Measurements from ENCODE around the gene ANAPC15. TPM values are rescaled to one million over a fixed set of nuclear protein-coding genes. Genes with fewer than 3 reads are reported as not detected.
"Not testable (repeated sequence)": the region's sequence is repeated elsewhere in the genome, so short reads cannot be mapped to it uniquely, and the experiment has no call there.

The ANAPC15 gene
- total and polyA plus RNA-seq, 2 of the 4 experiments (the other 2 are of a cell fraction): 66.3 to 84.2 TPM

- Histone ChIP-seq H2BK5ac (ENCODE audit: low read depth, low read length, poor library complexity, severe bottlenecking) (no peak overlapping the region), H3K36me3 (ENCODE audit: control insufficient read depth, insufficient read depth, low read length) (no peaks in the 10 kb centered on the region), H2BK20ac (ENCODE audit: low read depth, low read length) (no peak overlapping the region), H4K8ac (ENCODE audit: low read depth in 2 of 2, low read length in 2 of 2) (no peak overlapping the region), H3K27me3 (ENCODE audit: control insufficient read depth, insufficient read depth, low read length) (peaks cover 17% of the 10 kb centered on the region), H2BK120ac (ENCODE audit: low read depth, low read length) (no peak overlapping the region), H2AFZ (replicated peaks; ENCODE audit: low read length, poor library complexity) (no peak overlapping the region), H3K9me3 (ENCODE audit: control insufficient read depth, insufficient read depth, low read length) (no peaks in the 10 kb centered on the region), H3K79me1 (ENCODE audit: low read depth in 1 of 2, low read length in 2 of 2) (no peaks in the 10 kb centered on the region), H3K23ac (ENCODE audit: low read depth, low read length) (no peak overlapping the region), H2AK9ac (replicated peaks; ENCODE audit: low read depth, low read length, poor library complexity) (no peak overlapping the region), H3K18ac (ENCODE audit: low read depth, low read length) (no peak overlapping the region), H3K4me3 (ENCODE audit: insufficient read depth, low read depth, low read length) (no peak overlapping the region), H3K56ac (ENCODE audit: extremely low read depth, insufficient read depth, low read length) (no peak overlapping the region), H3K4ac (ENCODE audit: low read depth, low read length) (no peak overlapping the region), H4K20me1 (ENCODE audit: insufficient read depth, low read length) (no peaks in the 10 kb centered on the region), H3K27ac (ENCODE audit: insufficient read depth, low read length) (no peak overlapping the region), H3K9me1 (ENCODE audit: insufficient read depth, low read length) (no peaks in the 10 kb centered on the region), H4K91ac (ENCODE audit: insufficient read depth, low read depth, low read length) (no peak overlapping the region), H2BK15ac (ENCODE audit: low read depth, low read length) (no peak overlapping the region), H3K14ac (replicated peaks; ENCODE audit: low read depth, low read length) (no peak overlapping the region), H3K4me2 (ENCODE audit: low read depth, low read length) (no peak overlapping the region), H3K4me1 (ENCODE audit: control insufficient read depth, insufficient read depth, low read length) (no peaks in the 10 kb centered on the region), H2AK5ac (ENCODE audit: low read depth, low read length) (no peak overlapping the region), H3K9ac (ENCODE audit: low read depth, low read length) (no peak overlapping the region), H4K5ac (ENCODE audit: low read depth, low read length) (no peak overlapping the region)
- no TSS peak for BruUV-seq (replicated peaks)
- intact Hi-C loops (cut with micrococcal nuclease) (no loop called here), dilution Hi-C loops (cut with HindIII; ENCODE audit: low sequenced_read_pairs, unreplicated experiment) (no loop called here), in situ Hi-C loops (cut with MboI; ENCODE audit: low sequenced_read_pairs) (no loop called here)
- DNase-seq (no peak), ATAC-seq (ENCODE audit: low read depth) (no peak)
- WGBS, 2 experiments (ENCODE audit: extremely low coverage in 2 of 2, insufficient read length in 1 of 2): no CpG with 5 or more reads among the region's 3 CpGs
- ChIA-PET CTCF (interaction anchor here (1.3 kb wide), 1 partner anchor 129 kb away, joined by 3 read pairs; no protein-coding TSS in a partner anchor), POLR2A (ENCODE audit: unreplicated experiment) (no interaction called here)
- no peak for TF ChIP-seq CHD1 (IDR thresholded peaks at IDR 0.05; ENCODE audit: low read depth, low read length)
- no peak for TF ChIP-seq RAD21 (IDR thresholded peaks at IDR 0.05; ENCODE audit: low read length)
- no peak for TF ChIP-seq MXI1 (IDR thresholded peaks at IDR 0.05; ENCODE audit: borderline replicate concordance, low read depth, low read length)
- TF ChIP-seq RCOR1 (IDR thresholded peaks at IDR 0.05; ENCODE audit: insufficient replicate concordance, low read length): no peak
- TF ChIP-seq NFE2L2 (IDR thresholded peaks at IDR 0.05; ENCODE audit: low read depth, low read length): no peak
- TF ChIP-seq MAZ (IDR thresholded peaks at IDR 0.05; ENCODE audit: borderline replicate concordance, low read depth, low read length): no peak
Measured at GRCh38 chr11:72154816-72155215, 42.3 kb upstream of the ANAPC15 start.

GRCh38 chr11:72153874-72154273 is 41.4 kb upstream of the ANAPC15 start:
- BruUV-seq (replicated peaks); H4K8ac ChIP-seq (ENCODE audit: low read depth in 2 of 2, low read length in 2 of 2); H3K9me3 ChIP-seq (ENCODE audit: control insufficient read depth, insufficient read depth, low read length); H2BK20ac ChIP-seq (ENCODE audit: low read depth, low read length); ATAC-seq (ENCODE audit: low read depth); H3K27ac ChIP-seq (ENCODE audit: insufficient read depth, low read length); dilution Hi-C loops (cut with HindIII; ENCODE audit: low sequenced_read_pairs, unreplicated experiment); H3K9ac ChIP-seq (ENCODE audit: low read depth, low read length); H3K4ac ChIP-seq (ENCODE audit: low read depth, low read length); POLR2A ChIA-PET (ENCODE audit: unreplicated experiment); H3K9me1 ChIP-seq (ENCODE audit: insufficient read depth, low read length); H3K4me3 ChIP-seq (ENCODE audit: insufficient read depth, low read depth, low read length); H2BK5ac ChIP-seq (ENCODE audit: low read depth, low read length, poor library complexity, severe bottlenecking); H2AFZ ChIP-seq (replicated peaks; ENCODE audit: low read length, poor library complexity); DNase-seq; H4K5ac ChIP-seq (ENCODE audit: low read depth, low read length); H4K20me1 ChIP-seq (ENCODE audit: insufficient read depth, low read length); H2BK15ac ChIP-seq (ENCODE audit: low read depth, low read length); H2AK9ac ChIP-seq (replicated peaks; ENCODE audit: low read depth, low read length, poor library complexity); H3K23ac ChIP-seq (ENCODE audit: low read depth, low read length); H3K18ac ChIP-seq (ENCODE audit: low read depth, low read length); H3K4me1 ChIP-seq (ENCODE audit: control insufficient read depth, insufficient read depth, low read length); H3K56ac ChIP-seq (ENCODE audit: extremely low read depth, insufficient read depth, low read length); intact Hi-C loops (cut with micrococcal nuclease); H3K27me3 ChIP-seq (ENCODE audit: control insufficient read depth, insufficient read depth, low read length); H3K36me3 ChIP-seq (ENCODE audit: control insufficient read depth, insufficient read depth, low read length); H3K79me1 ChIP-seq (ENCODE audit: low read depth in 1 of 2, low read length in 2 of 2); in situ Hi-C loops (cut with MboI; ENCODE audit: low sequenced_read_pairs); H3K4me2 ChIP-seq (ENCODE audit: low read depth, low read length); H2AK5ac ChIP-seq (ENCODE audit: low read depth, low read length); H3K14ac ChIP-seq (replicated peaks; ENCODE audit: low read depth, low read length); H2BK120ac ChIP-seq (ENCODE audit: low read depth, low read length); H4K91ac ChIP-seq (ENCODE audit: insufficient read depth, low read depth, low read length): not testable (repeated sequence)
- whole genome bisulfite sequencing, 2 experiments (ENCODE audit: extremely low coverage in 2 of 2, insufficient read length in 1 of 2): no CpG with 5 or more reads among the region's 6 CpGs
- CTCF ChIA-PET: interaction anchor here (1.3 kb wide), 1 partner anchor 128 kb away, joined by 3 read pairs; no protein-coding TSS in a partner anchor
